ENCODE results near the gene CD248.

DNA sequence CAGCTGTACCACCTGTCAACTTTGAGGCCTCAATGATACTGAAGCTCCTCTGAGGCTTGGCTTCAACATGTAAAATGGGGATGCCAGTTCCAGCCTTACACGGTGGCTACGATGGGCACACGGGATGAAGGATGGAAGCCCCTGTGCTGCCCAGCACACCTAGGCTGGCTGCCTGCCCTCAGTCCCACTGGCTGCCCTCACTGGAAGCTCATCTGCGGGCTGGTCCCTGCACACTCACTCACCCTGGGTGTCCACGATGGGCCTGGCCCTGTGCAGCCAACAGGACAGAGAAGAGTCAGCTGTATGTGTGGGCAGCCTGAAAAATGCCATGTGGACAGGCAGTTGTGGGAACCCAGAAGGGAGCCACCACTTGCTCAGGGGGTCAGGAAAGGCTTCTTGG is 30.1 kb downstream of the CD248 start:
- TF ChIP-seq, protein P1, sequence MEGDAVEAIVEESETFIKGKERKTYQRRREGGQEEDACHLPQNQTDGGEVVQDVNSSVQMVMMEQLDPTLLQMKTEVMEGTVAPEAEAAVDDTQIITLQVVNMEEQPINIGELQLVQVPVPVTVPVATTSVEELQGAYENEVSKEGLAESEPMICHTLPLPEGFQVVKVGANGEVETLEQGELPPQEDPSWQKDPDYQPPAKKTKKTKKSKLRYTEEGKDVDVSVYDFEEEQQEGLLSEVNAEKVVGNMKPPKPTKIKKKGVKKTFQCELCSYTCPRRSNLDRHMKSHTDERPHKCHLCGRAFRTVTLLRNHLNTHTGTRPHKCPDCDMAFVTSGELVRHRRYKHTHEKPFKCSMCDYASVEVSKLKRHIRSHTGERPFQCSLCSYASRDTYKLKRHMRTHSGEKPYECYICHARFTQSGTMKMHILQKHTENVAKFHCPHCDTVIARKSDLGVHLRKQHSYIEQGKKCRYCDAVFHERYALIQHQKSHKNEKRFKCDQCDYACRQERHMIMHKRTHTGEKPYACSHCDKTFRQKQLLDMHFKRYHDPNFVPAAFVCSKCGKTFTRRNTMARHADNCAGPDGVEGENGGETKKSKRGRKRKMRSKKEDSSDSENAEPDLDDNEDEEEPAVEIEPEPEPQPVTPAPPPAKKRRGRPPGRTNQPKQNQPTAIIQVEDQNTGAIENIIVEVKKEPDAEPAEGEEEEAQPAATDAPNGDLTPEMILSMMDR (conservative IDR thresholded peaks at IDR 0.05; ENCODE audit: low read depth in 2 of 2) = no peak
- no peak for TF ChIP-seq POLR2AphosphoS5 (IDR thresholded peaks at IDR 0.05; ENCODE audit: low read depth)
- TF ChIP-seq, protein P2, sequence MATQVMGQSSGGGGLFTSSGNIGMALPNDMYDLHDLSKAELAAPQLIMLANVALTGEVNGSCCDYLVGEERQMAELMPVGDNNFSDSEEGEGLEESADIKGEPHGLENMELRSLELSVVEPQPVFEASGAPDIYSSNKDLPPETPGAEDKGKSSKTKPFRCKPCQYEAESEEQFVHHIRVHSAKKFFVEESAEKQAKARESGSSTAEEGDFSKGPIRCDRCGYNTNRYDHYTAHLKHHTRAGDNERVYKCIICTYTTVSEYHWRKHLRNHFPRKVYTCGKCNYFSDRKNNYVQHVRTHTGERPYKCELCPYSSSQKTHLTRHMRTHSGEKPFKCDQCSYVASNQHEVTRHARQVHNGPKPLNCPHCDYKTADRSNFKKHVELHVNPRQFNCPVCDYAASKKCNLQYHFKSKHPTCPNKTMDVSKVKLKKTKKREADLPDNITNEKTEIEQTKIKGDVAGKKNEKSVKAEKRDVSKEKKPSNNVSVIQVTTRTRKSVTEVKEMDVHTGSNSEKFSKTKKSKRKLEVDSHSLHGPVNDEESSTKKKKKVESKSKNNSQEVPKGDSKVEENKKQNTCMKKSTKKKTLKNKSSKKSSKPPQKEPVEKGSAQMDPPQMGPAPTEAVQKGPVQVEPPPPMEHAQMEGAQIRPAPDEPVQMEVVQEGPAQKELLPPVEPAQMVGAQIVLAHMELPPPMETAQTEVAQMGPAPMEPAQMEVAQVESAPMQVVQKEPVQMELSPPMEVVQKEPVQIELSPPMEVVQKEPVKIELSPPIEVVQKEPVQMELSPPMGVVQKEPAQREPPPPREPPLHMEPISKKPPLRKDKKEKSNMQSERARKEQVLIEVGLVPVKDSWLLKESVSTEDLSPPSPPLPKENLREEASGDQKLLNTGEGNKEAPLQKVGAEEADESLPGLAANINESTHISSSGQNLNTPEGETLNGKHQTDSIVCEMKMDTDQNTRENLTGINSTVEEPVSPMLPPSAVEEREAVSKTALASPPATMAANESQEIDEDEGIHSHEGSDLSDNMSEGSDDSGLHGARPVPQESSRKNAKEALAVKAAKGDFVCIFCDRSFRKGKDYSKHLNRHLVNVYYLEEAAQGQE (IDR thresholded peaks at IDR 0.05; ENCODE audit: unreplicated experiment) = no peak
- TF ChIP-seq EZH2phosphoT487 (IDR thresholded peaks at IDR 0.05; ENCODE audit: unreplicated experiment) = no peak
